Right ventricle myocardium superior (tissue), 1 donor: ENCODE data around the gene CLASP2. TPM values are rescaled to one million over a fixed set of nuclear protein-coding genes. Genes with fewer than 3 reads are reported as not detected.
"Not testable (repeated sequence)": the region's sequence is repeated elsewhere in the genome, so short reads cannot be mapped to it uniquely, and the experiment has no call there.

Experiments used
- ATAC-seq: fragments of 200-7000 bp; cut with Tn5 transposase; one replicate; pipeline ENCODE4 v1.9.1; 2020; ENCODE audit warnings: mild to moderate bottlenecking; ENCODE audit not compliant: poor library complexity
- DNase-seq: peaks from one replicate; pipeline ENCODE4 v3.0.0-alpha.2; 2020
- intact Hi-C: fragments of 100-400 bp; cut with DNase I; formaldehyde crosslinking; loops from one replicate; pipeline ENCODE4 v1.11.2; 2022
- total RNA-seq: library from RNA; stranded (reverse); fragmentation: NEBNext Ultra II Directional; extraction: Animal tissue kit (Norgen Biotek cat#: 25700); gene quantifications from one replicate; pipeline ENCODE4 v1.2.1, GENCODE V29; 2021
- donor health status: DM: no; HTN: yes; CAD: no; lungs with severe emphysema.

The CLASP2 gene
- total RNA-seq, 1 donor from 2014 or later: 68.3 TPM

DNA sequence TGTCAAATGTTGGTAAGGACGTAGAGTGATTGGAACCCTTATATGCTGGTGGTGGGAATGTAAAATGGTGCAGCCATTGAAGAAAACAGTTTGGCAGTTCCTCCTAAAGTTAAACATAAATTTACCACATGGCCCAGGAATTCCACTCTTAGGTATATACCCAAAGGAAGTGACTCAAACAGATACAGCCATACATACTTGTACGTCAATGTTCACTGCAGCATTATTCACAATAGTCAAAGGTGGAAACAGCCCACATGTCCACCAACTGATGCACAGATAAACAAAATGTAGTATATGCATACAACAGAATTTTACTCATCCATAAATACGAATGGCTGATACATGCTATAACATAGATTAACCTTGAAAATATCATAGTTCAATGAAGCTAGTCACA lies 13.2 kb downstream of the CLASP2 start:
- intact Hi-C loops: no loop called here
- DNase-seq (no peak), ATAC-seq (no peak)

- intact Hi-C loops: no loop called here
- ATAC-seq (no peak), DNase-seq (no peak)
Observed at GRCh38 chr3:33699275-33699674, 18.8 kb downstream of the CLASP2 start.

- DNase-seq: no peak
- no peak for ATAC-seq
- intact Hi-C loops: no loop called here
Observed at GRCh38 chr3:33694944-33695343, 23.1 kb downstream of the CLASP2 start.

DNA sequence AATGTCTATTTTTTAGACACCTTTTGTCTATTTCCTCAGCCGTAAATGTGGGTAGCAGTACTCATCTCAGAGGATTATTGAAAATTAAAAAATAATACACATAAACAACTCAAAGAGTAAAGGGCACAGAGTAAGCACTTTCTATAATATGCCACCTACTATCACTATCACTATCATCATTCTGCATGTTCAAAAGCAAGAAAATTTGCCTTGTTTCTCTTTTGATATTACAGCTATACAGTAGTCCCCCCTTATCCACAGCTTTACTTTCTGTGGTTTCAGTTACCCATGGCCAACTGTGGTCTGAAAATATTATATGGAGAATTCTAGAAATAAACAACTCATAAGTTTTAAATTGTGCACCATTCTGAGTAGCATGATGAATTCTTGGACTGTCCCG lies 27.7 kb downstream of the CLASP2 start:
- intact Hi-C loops: no loop called here
- no peak for DNase-seq
- no peak for ATAC-seq

DNA sequence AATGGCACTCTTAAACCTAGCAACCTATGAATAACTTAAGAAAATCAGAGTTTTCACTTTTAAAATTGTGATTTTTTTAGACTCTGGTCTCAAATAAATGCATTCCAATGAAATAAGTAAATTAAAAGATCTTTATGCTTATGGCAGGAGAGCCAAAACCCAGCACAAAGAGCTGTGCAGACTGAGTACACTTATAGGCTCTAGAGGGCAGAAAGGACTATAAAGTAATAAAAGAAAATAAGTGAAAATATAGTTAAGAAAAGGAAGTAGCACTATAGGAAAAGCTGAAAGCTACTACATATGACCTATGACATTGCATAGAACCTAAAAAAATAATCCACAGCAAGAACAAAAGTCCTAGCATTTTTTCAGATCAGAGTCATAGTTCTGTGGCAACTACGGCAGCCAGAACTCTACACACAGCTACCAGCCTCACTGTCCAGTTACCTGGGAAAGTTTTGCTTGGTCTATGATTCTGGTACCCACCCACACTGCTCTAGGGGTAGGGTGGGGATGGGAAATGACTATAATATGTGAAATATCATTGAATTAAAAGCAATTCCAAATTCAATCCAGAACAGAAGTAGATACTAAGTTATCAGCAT lies 30.5 kb downstream of the CLASP2 start:
- no peak for ATAC-seq
- DNase-seq: no peak
- intact Hi-C loops: no loop called here

GRCh38 chr3:33682770-33683169 lies 35.3 kb downstream of the CLASP2 start:
- intact Hi-C loops: no loop called here
- DNase-seq (no peak), ATAC-seq (no peak)

DNA sequence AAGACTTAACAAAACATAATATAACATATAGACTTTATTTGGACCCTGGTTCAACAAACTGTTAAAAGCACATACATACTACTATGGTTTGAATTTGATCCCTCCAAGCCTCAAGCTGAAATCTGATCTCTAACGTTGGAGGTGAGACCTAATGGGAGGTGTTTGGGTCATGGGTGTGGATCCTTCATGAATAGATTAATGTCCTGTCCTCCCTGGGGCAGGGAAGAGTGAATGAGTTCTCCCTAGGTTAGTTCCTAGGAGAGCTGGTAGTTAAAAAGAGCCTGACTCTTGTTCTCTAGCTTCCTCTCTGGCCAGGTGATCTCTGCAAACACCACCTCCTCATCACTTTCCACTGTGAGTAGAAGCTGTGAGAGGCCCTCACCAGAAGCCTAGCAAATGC lies 36.4 kb downstream of the CLASP2 start:
- DNase-seq (no peak), ATAC-seq (no peak)
- intact Hi-C loops: no loop called here

DNA sequence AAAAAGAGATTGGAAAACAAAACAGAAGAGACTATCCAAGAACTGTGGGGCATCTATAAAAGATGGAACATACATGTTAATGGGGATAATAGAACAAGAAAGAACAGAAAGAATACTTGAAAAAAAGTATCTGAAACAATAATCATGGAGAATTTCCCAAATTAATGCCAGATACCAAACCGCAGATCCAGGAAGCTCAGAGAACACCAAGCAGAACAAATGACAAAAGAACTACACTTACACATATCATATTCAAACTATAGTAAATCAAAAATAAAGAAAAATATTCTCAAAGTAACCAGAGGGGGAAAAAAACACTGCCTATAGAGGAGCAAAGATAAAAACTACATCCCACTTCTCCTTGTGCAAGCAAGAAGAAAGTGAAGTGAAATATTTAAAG lies 40.0 kb downstream of the CLASP2 start:
- DNase-seq: no peak
- ATAC-seq: no peak
- intact Hi-C loops: no loop called here

GRCh38 chr3:33673436-33673835 lies 44.6 kb downstream of the CLASP2 start:
- ATAC-seq, intact Hi-C loops, DNase-seq: not testable (repeated sequence)

- no peak for ATAC-seq
- no peak for DNase-seq
- intact Hi-C loops: no loop called here
Observed at GRCh38 chr3:33668618-33669017, 49.4 kb downstream of the CLASP2 start.

- DNase-seq: no peak
- intact Hi-C loops: no loop called here
- ATAC-seq: no peak
Observed at GRCh38 chr3:33665294-33665693, 52.8 kb downstream of the CLASP2 start.

DNA sequence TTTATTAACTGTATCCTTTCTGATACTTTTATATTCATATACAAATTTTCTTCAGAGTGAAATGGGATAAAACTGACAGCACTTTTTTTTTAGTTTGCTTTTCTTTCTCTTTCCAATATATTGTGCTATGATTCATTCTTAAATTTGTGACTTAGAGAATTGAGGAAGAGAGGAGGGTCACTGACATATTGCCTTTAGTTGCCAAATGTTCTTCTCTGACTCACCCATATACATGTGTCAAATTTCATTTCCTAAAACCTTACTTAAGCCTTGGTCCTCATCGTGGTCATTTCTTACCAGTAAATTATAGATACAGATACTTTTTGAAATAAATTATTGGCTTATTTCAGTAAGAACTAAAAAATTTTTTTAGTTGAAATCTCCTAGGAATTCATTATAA lies 53.9 kb downstream of the CLASP2 start:
- ATAC-seq: no peak
- intact Hi-C loops: no loop called here
- DNase-seq: no peak

- ATAC-seq (no peak), DNase-seq (no peak)
- intact Hi-C loops: no loop called here
Observed at GRCh38 chr3:33663042-33663441, 55.0 kb downstream of the CLASP2 start.

DNA sequence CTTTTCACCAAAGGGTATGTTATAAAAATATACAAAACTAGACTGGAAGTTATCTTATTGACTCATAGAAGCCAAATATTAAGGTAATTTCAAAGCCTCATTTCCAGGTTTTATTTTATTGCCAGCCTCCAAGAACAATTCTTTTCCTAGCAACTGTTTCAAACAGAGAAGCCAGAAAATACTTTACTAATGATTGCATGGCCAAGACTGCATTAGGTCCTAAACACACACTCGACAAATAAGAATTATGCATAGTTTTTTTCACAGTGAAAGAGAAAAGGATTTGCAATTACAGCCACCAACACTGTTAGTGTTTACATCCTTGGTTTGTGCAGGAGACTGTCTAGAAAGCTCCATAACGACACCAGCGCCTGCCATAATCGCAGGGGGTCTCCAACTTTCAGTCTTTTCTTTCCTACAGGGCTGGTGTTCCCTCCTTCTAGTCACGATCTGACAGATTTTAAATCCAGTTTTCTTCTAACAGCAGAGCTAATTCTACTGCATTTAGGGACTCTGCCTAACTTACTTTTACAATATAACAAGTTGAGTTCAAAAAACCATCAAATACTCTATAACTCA lies 58.1 kb downstream of the CLASP2 start:
- ATAC-seq (no peak), DNase-seq (no peak)
- intact Hi-C loops: loop anchor here (5.0 kb wide), 1 partner anchor 57 kb away; the partner anchor contains the start of gene CLASP2

DNA sequence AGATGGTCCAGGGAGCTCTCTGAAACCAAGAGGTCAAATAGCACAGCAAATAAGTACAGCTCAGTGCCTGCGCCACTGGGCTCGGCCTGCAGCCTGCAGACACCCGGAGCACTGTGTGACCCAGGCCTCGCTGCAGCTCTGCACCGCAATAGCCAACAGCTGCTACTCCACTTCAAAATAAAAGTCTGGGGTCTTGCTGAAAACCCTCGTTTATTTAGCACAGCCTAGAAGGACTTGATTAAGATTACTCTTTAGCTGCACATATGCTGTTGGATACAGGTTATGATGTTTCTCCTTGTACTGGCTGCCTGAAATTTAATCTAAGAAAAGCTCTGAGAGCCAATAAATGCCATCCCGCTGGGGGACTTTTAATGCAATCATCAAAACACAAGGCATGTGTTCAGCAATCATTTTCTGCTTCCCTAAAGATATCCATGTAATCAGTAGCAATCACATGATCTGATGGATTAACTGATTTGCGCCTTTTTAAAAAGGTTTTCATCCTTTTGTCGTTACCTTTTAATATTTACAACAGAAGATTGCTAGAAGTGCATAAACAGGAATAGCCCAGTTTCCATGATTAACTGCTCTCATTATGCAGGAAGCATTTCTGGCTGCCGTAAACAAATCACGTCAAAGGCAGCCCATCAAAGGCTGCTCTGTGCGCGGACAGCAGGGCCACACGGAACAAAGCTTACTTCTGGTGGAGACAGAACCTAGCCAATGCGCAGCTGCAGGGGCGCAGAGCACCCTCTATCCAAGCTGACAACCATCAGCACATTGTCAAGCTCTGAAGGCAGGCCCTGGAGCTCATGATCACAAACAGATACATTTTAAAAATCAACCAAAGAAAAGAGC lies 58.8 kb downstream of the CLASP2 start:
- intact Hi-C loops: loop anchor here (5.0 kb wide), 1 partner anchor 58 kb away; the partner anchor contains the start of gene CLASP2
- peak; percentile 83 for DNase-seq

GRCh38 chr3:33658621-33658990 lies 59.4 kb downstream of the CLASP2 start:
- peak; percentile 9 for ATAC-seq
- intact Hi-C loops: loop anchor here (5.0 kb wide), 1 partner anchor 59 kb away; the partner anchor contains the start of gene CLASP2

More for the DNA sequence above, 58.8 kb downstream of the CLASP2 start:
- peak; percentile 98 for ATAC-seq

GRCh38 chr3:33658039-33658438 lies 60.0 kb downstream of the CLASP2 start:
- DNase-seq (no peak), ATAC-seq (no peak)
- intact Hi-C loops: loop anchor here (5.0 kb wide), 1 partner anchor 59 kb away; the partner anchor contains the start of gene CLASP2

More at GRCh38 chr3:33658621-33658990, 59.4 kb downstream of the CLASP2 start:
- no peak for DNase-seq

DNA sequence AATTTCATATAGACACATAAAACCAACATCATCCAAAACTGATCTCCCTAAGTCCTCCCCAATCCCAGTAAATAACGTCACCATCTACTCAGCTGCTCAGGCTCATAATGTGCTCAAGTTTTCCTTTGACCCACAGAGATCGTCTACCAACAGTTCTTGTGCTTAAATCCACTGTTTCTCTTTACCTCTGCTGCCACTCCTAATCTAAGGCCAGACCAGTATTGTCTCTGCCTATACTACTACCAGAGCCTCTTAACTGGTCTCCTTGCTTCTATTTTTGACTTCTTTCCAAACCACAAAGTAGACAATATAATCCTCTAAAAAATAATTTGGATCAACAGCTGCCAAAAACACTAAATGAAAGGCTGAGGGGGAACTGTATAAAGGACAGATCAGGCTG lies 65.3 kb downstream of the CLASP2 start:
- no peak for ATAC-seq
- DNase-seq: no peak
- intact Hi-C loops: no loop called here

DNA sequence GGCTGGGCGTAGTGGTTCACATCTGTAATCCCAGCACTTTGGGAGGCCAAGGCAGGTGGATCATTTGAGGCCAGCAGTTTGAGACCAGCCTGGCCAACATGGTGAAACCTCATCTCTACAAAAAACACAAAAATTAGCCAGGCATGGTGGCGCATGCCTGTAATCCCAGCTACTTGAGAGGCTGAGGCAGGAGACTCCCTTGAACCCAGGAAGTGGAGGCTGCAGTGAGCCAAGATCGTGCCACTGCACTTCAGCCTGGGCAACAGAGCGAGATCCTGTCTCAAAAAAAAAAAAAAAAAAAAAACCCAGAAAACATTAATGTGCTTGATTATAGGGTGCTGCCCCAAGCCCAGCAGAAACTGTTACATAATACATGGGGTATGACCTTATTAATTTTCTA lies 67.0 kb downstream of the CLASP2 start:
- ATAC-seq, intact Hi-C loops, DNase-seq: not testable (repeated sequence)

- intact Hi-C loops: no loop called here
- ATAC-seq: no peak
- DNase-seq: no peak
Observed at GRCh38 chr3:33650495-33650894, 67.6 kb downstream of the CLASP2 start.
